GM12891 (cell line): ENCODE results near the gene USP46.

Experiments
- DNase-seq: peaks from one replicate; pipeline ENCODE4 v3.0.0; 2011; ENCODE audit warnings: low spot score; ENCODE audit not compliant: insufficient read length
- FAIRE-seq: peaks from 2 replicates; lab custom pipeline; 2011; peaks lifted over from hg19 to GRCh38; lab: Jason Lieb, UNC
- PAX5 ChIP-seq: IDR thresholded peaks from 2 replicates; pipeline ENCODE4 v1.6.1; 2011; ENCODE audit warnings: low read length, moderate library complexity, mild to moderate bottlenecking; ENCODE audit not compliant: insufficient read depth, severe bottlenecking
- POLR2A ChIP-seq: IDR thresholded peaks from 2 replicates; pipeline ENCODE4 v1.6.1; 2011; ENCODE audit warnings: low read depth, low read length, control low read depth
- POLR2AphosphoS5 ChIP-seq: IDR thresholded peaks from 2 replicates; pipeline ENCODE4 v1.6.1; 2011; ENCODE audit warnings: low read depth, low read length, control low read depth
- POU2F2 ChIP-seq: IDR thresholded peaks from 2 replicates; pipeline ENCODE4 v1.6.1; 2011; ENCODE audit warnings: low read depth, mild to moderate bottlenecking, control low read depth, low read length, moderate library complexity
- SPI1 ChIP-seq: IDR thresholded peaks from 2 replicates; pipeline ENCODE4 v1.6.1; 2011; ENCODE audit warnings: low read depth, low read length, control low read depth
- TAF1 ChIP-seq: IDR thresholded peaks from 2 replicates; pipeline ENCODE4 v1.6.1; 2011; ENCODE audit warnings: low read depth, low read length, control low read depth

USP46 gene

GRCh38 chr4:52578951-52579350 lies 80.2 kb downstream of the USP46 start:
- TF ChIP-seq SPI1 (no peak), PAX5 (no peak), TAF1 (no peak), POLR2AphosphoS5 (no peak), POU2F2 (no peak), POLR2A (no peak)
- DNase-seq, result no peak
- FAIRE-seq, result no peak

GRCh38 chr4:52577624-52577962 lies 81.5 kb downstream of the USP46 start:
- no peak for FAIRE-seq

GRCh38 chr4:52576961-52577623 lies 82.0 kb downstream of the USP46 start:
- no peak for FAIRE-seq
- TF ChIP-seq POU2F2, result no peak
- no peak for TF ChIP-seq POLR2AphosphoS5
- no peak for TF ChIP-seq TAF1
- TF ChIP-seq PAX5, result no peak
- no peak for TF ChIP-seq SPI1
- TF ChIP-seq POLR2A, result no peak

More at GRCh38 chr4:52577624-52577962, 81.5 kb downstream of the USP46 start:
- TF ChIP-seq POLR2AphosphoS5 (no peak), PAX5 (no peak), POLR2A (no peak), SPI1 (no peak), TAF1 (no peak), POU2F2 (no peak)
- DNase-seq, result no peak

GRCh38 chr4:52576326-52576725 lies 82.8 kb downstream of the USP46 start:
- TF ChIP-seq POU2F2 (no peak), PAX5 (no peak), TAF1 (no peak), POLR2A (no peak), POLR2AphosphoS5 (no peak), SPI1 (no peak)
- no peak for DNase-seq
- FAIRE-seq, result no peak

More at GRCh38 chr4:52576961-52577623, 82.0 kb downstream of the USP46 start:
- DNase-seq, result no peak

GRCh38 chr4:52575406-52575805 lies 83.7 kb downstream of the USP46 start:
- TF ChIP-seq POU2F2 (no peak), PAX5 (no peak), POLR2A (no peak), POLR2AphosphoS5 (no peak), SPI1 (no peak), TAF1 (no peak)
- FAIRE-seq (no peak), DNase-seq (no peak)

GRCh38 chr4:52574036-52574435 lies 85.1 kb downstream of the USP46 start:
- DNase-seq, result no peak
- no peak for FAIRE-seq
- TF ChIP-seq POU2F2 (no peak), POLR2AphosphoS5 (no peak), SPI1 (no peak), PAX5 (no peak), TAF1 (no peak), POLR2A (no peak)

- FAIRE-seq (no peak), DNase-seq (no peak)
- no peak for TF ChIP-seq TAF1
- TF ChIP-seq POLR2AphosphoS5, result no peak
- TF ChIP-seq PAX5, result no peak
- TF ChIP-seq POU2F2, result no peak
- no peak for TF ChIP-seq POLR2A
- TF ChIP-seq SPI1, result no peak
Observed at GRCh38 chr4:52573551-52573950, 85.5 kb downstream of the USP46 start.

- FAIRE-seq (no peak), DNase-seq (no peak)
- TF ChIP-seq PAX5 (no peak), SPI1 (no peak), TAF1 (no peak), POLR2AphosphoS5 (no peak), POU2F2 (no peak), POLR2A (no peak)
Observed at GRCh38 chr4:52572936-52573485, 86.1 kb downstream of the USP46 start.

GRCh38 chr4:52568351-52568750 lies 90.8 kb downstream of the USP46 start:
- TF ChIP-seq POLR2AphosphoS5 (no peak), POU2F2 (no peak), SPI1 (no peak), POLR2A (no peak), PAX5 (no peak), TAF1 (no peak)
- DNase-seq (no peak), FAIRE-seq (no peak)
